ENCODE results near the gene GRIA1.

GRCh38 chr5:153659039-153659736, 168.7 kb downstream of the GRIA1 start:
- TF ChIP-seq SREBF2 (IDR thresholded peaks at IDR 0.05; ENCODE audit: low read length) (no peak), NR2C2 (IDR thresholded peaks at IDR 0.05; ENCODE audit: borderline replicate concordance, control insufficient read depth, insufficient read length, low read depth) (no peak), POLR2A (IDR thresholded peaks at IDR 0.05; ENCODE audit: low read depth, low read length) (no peak), CHD2 (IDR thresholded peaks at IDR 0.05; ENCODE audit: borderline replicate concordance, low read depth, low read length) (no peak), RCOR1 (conservative IDR thresholded peaks at IDR 0.05; ENCODE audit: low read depth, low read length) (no peak), USF1 (IDR thresholded peaks at IDR 0.05; ENCODE audit: borderline replicate concordance, extremely low read length, insufficient read depth, low read depth, low read length) (no peak), MYB (IDR thresholded peaks at IDR 0.05; ENCODE audit: borderline replicate concordance, low read depth, low read length) (no peak), POLR2AphosphoS5 (IDR thresholded peaks at IDR 0.05; ENCODE audit: low read length) (no peak)
- TF ChIP-seq, protein P1, sequence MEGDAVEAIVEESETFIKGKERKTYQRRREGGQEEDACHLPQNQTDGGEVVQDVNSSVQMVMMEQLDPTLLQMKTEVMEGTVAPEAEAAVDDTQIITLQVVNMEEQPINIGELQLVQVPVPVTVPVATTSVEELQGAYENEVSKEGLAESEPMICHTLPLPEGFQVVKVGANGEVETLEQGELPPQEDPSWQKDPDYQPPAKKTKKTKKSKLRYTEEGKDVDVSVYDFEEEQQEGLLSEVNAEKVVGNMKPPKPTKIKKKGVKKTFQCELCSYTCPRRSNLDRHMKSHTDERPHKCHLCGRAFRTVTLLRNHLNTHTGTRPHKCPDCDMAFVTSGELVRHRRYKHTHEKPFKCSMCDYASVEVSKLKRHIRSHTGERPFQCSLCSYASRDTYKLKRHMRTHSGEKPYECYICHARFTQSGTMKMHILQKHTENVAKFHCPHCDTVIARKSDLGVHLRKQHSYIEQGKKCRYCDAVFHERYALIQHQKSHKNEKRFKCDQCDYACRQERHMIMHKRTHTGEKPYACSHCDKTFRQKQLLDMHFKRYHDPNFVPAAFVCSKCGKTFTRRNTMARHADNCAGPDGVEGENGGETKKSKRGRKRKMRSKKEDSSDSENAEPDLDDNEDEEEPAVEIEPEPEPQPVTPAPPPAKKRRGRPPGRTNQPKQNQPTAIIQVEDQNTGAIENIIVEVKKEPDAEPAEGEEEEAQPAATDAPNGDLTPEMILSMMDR (IDR thresholded peaks at IDR 0.05 in 2 of 3, conservative IDR thresholded peaks at IDR 0.05 in 1 of 3; ENCODE audit: control insufficient read depth in 2 of 3, extremely low read depth in 1 of 3, insufficient read depth in 1 of 3, low read depth in 3 of 3, low read length in 3 of 3), result no peak

Data from GM12878 (cell line).